ENCODE results near the gene BZW2. TPM values are rescaled to one million over a fixed set of nuclear protein-coding genes. Genes with fewer than 3 reads are reported as not detected.

BZW2 gene
- polyA plus RNA-seq, 1 donor (not counting 4 experiments of a cell fraction or from before 2014, with no cell fraction given) = 65.7 TPM

DNA sequence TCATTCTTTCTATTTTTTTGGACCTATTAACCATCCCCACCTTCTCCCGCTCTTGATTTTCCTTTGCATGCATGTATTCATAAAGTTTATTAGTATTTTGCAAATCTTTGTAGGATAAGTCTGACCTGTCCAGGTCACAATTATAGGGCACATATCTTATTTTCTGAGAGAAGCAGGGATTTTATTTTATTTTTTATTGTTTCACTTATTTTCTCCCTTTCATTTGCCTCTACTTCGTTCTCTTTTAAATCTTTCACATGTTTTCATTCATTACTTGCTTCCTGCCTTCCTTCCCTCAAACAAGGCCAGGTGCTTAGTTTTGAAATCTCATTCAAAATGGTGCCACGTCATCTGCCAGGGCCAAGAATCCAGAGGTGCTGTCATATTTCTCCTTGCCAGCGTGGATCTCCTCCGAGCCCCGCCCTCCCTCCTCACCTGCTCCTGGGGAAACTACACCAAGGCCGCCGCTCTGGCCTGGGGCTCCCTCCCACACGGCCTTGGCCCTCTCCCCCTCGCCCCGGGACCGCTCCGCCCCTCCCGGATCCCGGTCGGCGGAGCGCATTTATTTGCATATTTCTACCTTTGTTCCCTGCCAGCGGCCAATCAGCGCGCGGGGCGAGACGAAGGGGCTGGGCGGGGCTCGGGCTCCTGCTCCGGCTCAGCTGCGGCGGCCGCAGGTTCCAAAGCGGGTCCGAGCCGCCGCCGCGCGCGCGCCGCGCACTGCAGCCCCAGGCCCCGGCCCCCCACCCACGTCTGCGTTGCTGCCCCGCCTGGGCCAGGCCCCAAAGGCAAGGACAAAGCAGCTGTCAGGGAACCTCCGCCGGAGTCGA, 107.3 kb downstream of the BZW2 start, which contains the start of gene TSPAN13:
TSS of gene TSPAN13 (plus strand) at position 654 of the 830 bp plus-strand sequence. CDS start 213 bp downstream, outside the sequence.
- peak; percentile 52 for FAIRE-seq
- H3K27ac ChIP-seq (ENCODE audit: control insufficient read depth, insufficient read depth, low read length) = peak within 1 kb of the TSS; percentile 58

DNA sequence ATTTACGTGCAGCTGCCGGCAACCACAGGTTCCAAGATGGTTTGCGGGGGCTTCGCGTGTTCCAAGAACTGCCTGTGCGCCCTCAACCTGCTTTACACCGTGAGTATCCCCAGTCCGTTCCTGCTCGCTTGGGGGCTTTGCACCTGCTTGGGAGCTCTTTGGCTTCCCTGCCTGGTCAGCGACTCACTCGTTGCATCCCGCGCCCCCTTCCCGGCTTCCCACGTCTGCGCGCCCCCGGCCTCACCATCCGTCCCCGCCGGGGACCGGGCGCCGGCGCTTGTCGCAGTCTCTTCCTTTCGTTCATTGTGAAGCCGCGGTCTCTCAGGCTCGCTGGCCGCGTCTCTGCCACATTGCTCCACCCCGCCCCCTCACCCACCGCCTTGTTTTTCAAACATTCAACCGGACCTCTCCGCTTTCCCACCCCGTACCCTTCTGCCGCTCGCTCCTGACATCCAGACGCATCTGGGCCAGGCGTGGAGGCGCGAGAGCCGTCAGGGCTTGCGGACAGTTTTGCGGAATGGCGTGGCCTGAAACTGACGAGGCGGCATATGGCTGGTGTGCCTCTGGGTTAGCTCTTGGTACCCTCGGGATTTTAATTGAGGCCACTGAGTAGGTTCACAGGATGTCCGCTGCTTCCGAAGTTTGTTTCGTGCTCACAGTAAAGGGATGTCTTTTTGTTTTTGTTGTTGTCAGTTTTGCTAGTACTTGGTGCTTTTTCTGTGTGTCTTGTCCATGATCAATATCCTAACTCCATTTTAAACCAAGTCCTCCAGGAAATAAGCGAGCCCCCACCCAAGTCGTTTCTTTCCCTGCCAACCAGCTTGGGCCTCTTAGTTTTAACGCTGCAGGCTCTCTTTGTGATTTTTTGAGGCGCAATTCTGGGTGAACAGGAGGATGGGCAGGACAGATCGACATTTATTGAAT, 108.2 kb downstream of the BZW2 start:
- Histone ChIP-seq H3K9me3 (ENCODE audit: control insufficient read depth, low read depth, low read length) (no peaks in the 10 kb centered on the region), H3K27ac (ENCODE audit: control insufficient read depth, insufficient read depth, low read length) (peak overlapping the region; percentile 50), H4K20me1 (ENCODE audit: control insufficient read depth, extremely low read depth, insufficient read depth, low read length) (no peaks in the 10 kb centered on the region), H3K36me3 (ENCODE audit: control insufficient read depth in 2 of 2, extremely low read depth in 1 of 2, insufficient read depth in 2 of 2, low read length in 2 of 2) (no peaks in the 10 kb centered on the region), H3K9me1 (ENCODE audit: control insufficient read depth, extremely low read depth, insufficient read depth, low read length) (no peaks in the 10 kb centered on the region), H3K4me2 (ENCODE audit: control insufficient read depth, extremely low read depth, insufficient read depth, low read depth, low read length) (peak overlapping the region; percentile 96), H3K9ac (ENCODE audit: control insufficient read depth, extremely low read depth, insufficient read depth, low read length) (peak overlapping the region; percentile 75), H3K79me2 (ENCODE audit: control insufficient read depth, insufficient read depth, low read length) (no peaks in the 10 kb centered on the region), H2AFZ (ENCODE audit: control insufficient read depth, low read length) (peak overlapping the region; percentile 96), H3K4me3 (ENCODE audit: control insufficient read depth in 2 of 3, extremely low read depth in 1 of 3, insufficient read depth in 2 of 3, low read depth in 1 of 3, low read length in 3 of 3) (peak overlapping the region; percentile 67 to 84 (median 74)), H3K4me1 (ENCODE audit: control insufficient read depth, extremely low read depth, insufficient read depth, low read length) (peaks cover 14% of the 10 kb centered on the region), H3K27me3 (ENCODE audit: control insufficient read depth, extremely low read depth, insufficient read depth, low read length) (no peaks in the 10 kb centered on the region)
- dilution Hi-C loops (cut with MboI; ENCODE audit: extremely low pct_ligation_motif_present, low sequenced_read_pairs) = no loop called here
- DNase-seq (ENCODE audit: low read depth, low spot score) (no peak), FAIRE-seq (no peak)
- no peak for TF ChIP-seq EZH2 (IDR thresholded peaks at IDR 0.05; ENCODE audit: low read length)
- TF ChIP-seq, protein P1, sequence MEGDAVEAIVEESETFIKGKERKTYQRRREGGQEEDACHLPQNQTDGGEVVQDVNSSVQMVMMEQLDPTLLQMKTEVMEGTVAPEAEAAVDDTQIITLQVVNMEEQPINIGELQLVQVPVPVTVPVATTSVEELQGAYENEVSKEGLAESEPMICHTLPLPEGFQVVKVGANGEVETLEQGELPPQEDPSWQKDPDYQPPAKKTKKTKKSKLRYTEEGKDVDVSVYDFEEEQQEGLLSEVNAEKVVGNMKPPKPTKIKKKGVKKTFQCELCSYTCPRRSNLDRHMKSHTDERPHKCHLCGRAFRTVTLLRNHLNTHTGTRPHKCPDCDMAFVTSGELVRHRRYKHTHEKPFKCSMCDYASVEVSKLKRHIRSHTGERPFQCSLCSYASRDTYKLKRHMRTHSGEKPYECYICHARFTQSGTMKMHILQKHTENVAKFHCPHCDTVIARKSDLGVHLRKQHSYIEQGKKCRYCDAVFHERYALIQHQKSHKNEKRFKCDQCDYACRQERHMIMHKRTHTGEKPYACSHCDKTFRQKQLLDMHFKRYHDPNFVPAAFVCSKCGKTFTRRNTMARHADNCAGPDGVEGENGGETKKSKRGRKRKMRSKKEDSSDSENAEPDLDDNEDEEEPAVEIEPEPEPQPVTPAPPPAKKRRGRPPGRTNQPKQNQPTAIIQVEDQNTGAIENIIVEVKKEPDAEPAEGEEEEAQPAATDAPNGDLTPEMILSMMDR (optimal IDR thresholded peaks at IDR 0.05 in 1 of 3, IDR thresholded peaks at IDR 0.05 in 1 of 3, conservative IDR thresholded peaks at IDR 0.05 in 1 of 3; ENCODE audit: extremely low read depth in 1 of 3, insufficient read depth in 2 of 3, low read length in 3 of 3) = no peak

More for the DNA sequence above, 107.3 kb downstream of the BZW2 start, which contains the start of gene TSPAN13:
- peak within 1 kb of the TSS; percentile 67 to 84 (median 74) for H3K4me3 ChIP-seq (ENCODE audit: control insufficient read depth in 2 of 3, extremely low read depth in 1 of 3, insufficient read depth in 2 of 3, low read depth in 1 of 3, low read length in 3 of 3)
- H3K27me3 ChIP-seq (ENCODE audit: control insufficient read depth, extremely low read depth, insufficient read depth, low read length) = no peaks in the 10 kb centered on the region
- peak within 1 kb of the TSS; percentile 96 for H3K4me2 ChIP-seq (ENCODE audit: control insufficient read depth, extremely low read depth, insufficient read depth, low read depth, low read length)
- H3K9ac ChIP-seq (ENCODE audit: control insufficient read depth, extremely low read depth, insufficient read depth, low read length) = peak within 1 kb of the TSS; percentile 75
- no peaks in the 10 kb centered on the region for H3K36me3 ChIP-seq (ENCODE audit: control insufficient read depth in 2 of 2, extremely low read depth in 1 of 2, insufficient read depth in 2 of 2, low read length in 2 of 2)
- no peaks in the 10 kb centered on the region for H3K9me3 ChIP-seq (ENCODE audit: control insufficient read depth, low read depth, low read length)
- no peaks in the 10 kb centered on the region for H3K79me2 ChIP-seq (ENCODE audit: control insufficient read depth, insufficient read depth, low read length)
- peak; percentile 56 for DNase-seq (ENCODE audit: low read depth, low spot score)
- dilution Hi-C loops (cut with MboI; ENCODE audit: extremely low pct_ligation_motif_present, low sequenced_read_pairs) = no loop called here
- peaks cover 14% of the 10 kb centered on the region for H3K4me1 ChIP-seq (ENCODE audit: control insufficient read depth, extremely low read depth, insufficient read depth, low read length)
- H4K20me1 ChIP-seq (ENCODE audit: control insufficient read depth, extremely low read depth, insufficient read depth, low read length) = no peaks in the 10 kb centered on the region
- H2AFZ ChIP-seq (ENCODE audit: control insufficient read depth, low read length) = peak within 1 kb of the TSS; percentile 96
- H3K9me1 ChIP-seq (ENCODE audit: control insufficient read depth, extremely low read depth, insufficient read depth, low read length) = no peaks in the 10 kb centered on the region
- TF ChIP-seq, protein P1 (optimal IDR thresholded peaks at IDR 0.05 in 1 of 3, IDR thresholded peaks at IDR 0.05 in 1 of 3, conservative IDR thresholded peaks at IDR 0.05 in 1 of 3; ENCODE audit: extremely low read depth in 1 of 3, insufficient read depth in 2 of 3, low read length in 3 of 3) = no peak
- TF ChIP-seq EZH2 (IDR thresholded peaks at IDR 0.05; ENCODE audit: low read length) = no peak
